Keratinocyte (primary cell): ENCODE measurements around the gene SYT9. TPM values are rescaled to one million over a fixed set of nuclear protein-coding genes. Genes with fewer than 3 reads are reported as not detected.

ENCODE experiments used
- DNase-seq: peaks from one replicate; pipeline ENCODE4 v3.0.0-alpha.2; 2011; ENCODE audit warnings: low read depth, missing footprints, low spot score
- FAIRE-seq: peaks from 2 replicates; lab custom pipeline; 2011; peaks lifted over from hg19 to GRCh38; lab: Jason Lieb, UNC
- H2AFZ ChIP-seq: 2 replicates; pipeline ENCODE4 v1.6.0; 2012; ENCODE audit warnings: low read length, control low read depth, inconsistent platforms; ENCODE audit not compliant: control insufficient read depth
- H3K27ac ChIP-seq: 2 replicates; pipeline ENCODE4 v1.5.1; 2011; ENCODE audit warnings: low read length; ENCODE audit not compliant: control insufficient read depth, insufficient read depth
- H3K27me3 ChIP-seq: 3 replicates; pipeline ENCODE4 v1.6.0; 2011; ENCODE audit warnings: low read length; ENCODE audit not compliant: control insufficient read depth, insufficient read depth; ENCODE audit errors: extremely low read depth
- H3K36me3 ChIP-seq, 2 experiments: 2 replicates in 1 of 2; 3 replicates in 1 of 2; pipeline ENCODE4 v1.5.1; 2011; ENCODE audit warnings: low read length in 2 of 2, mild to moderate bottlenecking in 1 of 2; ENCODE audit not compliant: control insufficient read depth in 2 of 2, insufficient read depth in 2 of 2; ENCODE audit errors: extremely low read depth in 1 of 2
- H3K4me1 ChIP-seq: 3 replicates; pipeline ENCODE4 v1.5.1; 2011; ENCODE audit warnings: low read length; ENCODE audit not compliant: control insufficient read depth, insufficient read depth; ENCODE audit errors: extremely low read depth
- H3K4me2 ChIP-seq: 3 replicates; pipeline ENCODE4 v1.6.0; 2011; ENCODE audit warnings: low read depth, low read length; ENCODE audit not compliant: control insufficient read depth, insufficient read depth; ENCODE audit errors: extremely low read depth
- H3K4me3 ChIP-seq, 3 experiments: fragments of 200-600 bp in 1 of 3; sonication (generic) in 1 of 3; 2 replicates in 2 of 3; 3 replicates in 1 of 3; pipeline ENCODE4 v1.5.1; 2011 to 2016; ENCODE audit warnings: low read length in 3 of 3, mild to moderate bottlenecking in 3 of 3, control low read depth in 2 of 3, inconsistent platforms in 1 of 3, low read depth in 1 of 3, mixed read lengths in 1 of 3, mixed run types in 1 of 3, moderate library complexity in 1 of 3; ENCODE audit not compliant: control insufficient read depth in 2 of 3, insufficient read depth in 2 of 3; ENCODE audit errors: extremely low read depth in 1 of 3
- H3K79me2 ChIP-seq: 2 replicates; pipeline ENCODE4 v1.6.0; 2012; ENCODE audit warnings: low read length; ENCODE audit not compliant: control insufficient read depth, insufficient read depth
- H3K9ac ChIP-seq: 3 replicates; pipeline ENCODE4 v1.6.0; 2011; ENCODE audit warnings: low read length; ENCODE audit not compliant: control insufficient read depth, insufficient read depth; ENCODE audit errors: extremely low read depth
- H3K9me1 ChIP-seq: 3 replicates; pipeline ENCODE4 v1.6.0; 2011; ENCODE audit warnings: low read length; ENCODE audit not compliant: control insufficient read depth, insufficient read depth; ENCODE audit errors: extremely low read depth
- H3K9me3 ChIP-seq: 2 replicates; pipeline ENCODE4 v1.5.1; 2012; ENCODE audit warnings: low read depth, low read length; ENCODE audit not compliant: control insufficient read depth
- H4K20me1 ChIP-seq: 3 replicates; pipeline ENCODE4 v1.6.0; 2011; ENCODE audit warnings: low read length; ENCODE audit not compliant: control insufficient read depth, insufficient read depth; ENCODE audit errors: extremely low read depth
- CTCF ChIP-seq, 3 experiments: IDR thresholded peaks in 1 of 3; conservative IDR thresholded peaks in 1 of 3; optimal IDR thresholded peaks in 1 of 3; 2 replicates in 2 of 3; 3 replicates in 1 of 3; pipeline versions ENCODE3 to v1.5.1; 2011; ENCODE audit warnings: low read length in 3 of 3, mild to moderate bottlenecking in 3 of 3, moderate library complexity in 2 of 3, control low read depth in 1 of 3, inconsistent platforms in 1 of 3; ENCODE audit not compliant: insufficient read depth in 2 of 3; ENCODE audit errors: extremely low read depth in 1 of 3
- EZH2 ChIP-seq: IDR thresholded peaks from one replicate; pipeline ENCODE4 v1.6.1; 2012; ENCODE audit warnings: inconsistent platforms, mild to moderate bottlenecking, low read length, moderate library complexity
- dilution Hi-C: fragments of 300-500 bp; cut with MboI; formaldehyde crosslinking; loops from one replicate; pipeline ENCODE4 v1.7.0; 2020; ENCODE audit warnings: low sequenced_read_pairs; ENCODE audit not compliant: extremely low pct_ligation_motif_present
- polyA plus RNA-seq, 5 experiments: library from polyadenylated mRNA; depleted of rRNA in 3 of 5; stranded (reverse) in 3 of 5; stranded (forward) in 1 of 5; unstranded in 1 of 5; fragments of >200 nt; gene quantifications; 1 replicate in 1 of 5; 2 replicates in 3 of 5; 3 replicates in 1 of 5; pipeline versions ENCODE4 v1.2.1 to v1.2.3, GENCODE V29; 2011 to 2012; ENCODE audit warnings: missing spikeins in 2 of 5, low read depth in 1 of 5, low replicate concordance in 1 of 5

Gene SYT9
- polyA plus RNA-seq, 1 donor (not counting 4 experiments of a cell fraction or from before 2014, with no cell fraction given), result not detected

- H2AFZ ChIP-seq, result no peak overlapping the region
- no peaks in the 10 kb centered on the region for H3K27me3 ChIP-seq
- no peaks in the 10 kb centered on the region for H3K36me3 ChIP-seq
- peak; percentile 88 to 90 (median 89) for TF ChIP-seq CTCF (optimal IDR thresholded peaks at IDR 0.05 in 1 of 3, IDR thresholded peaks at IDR 0.05 in 1 of 3, conservative IDR thresholded peaks at IDR 0.05 in 1 of 3; ENCODE audit: extremely low read depth in 1 of 3, insufficient read depth in 2 of 3, low read length in 3 of 3)
- TF ChIP-seq EZH2, result no peak
- no peaks in the 10 kb centered on the region for H4K20me1 ChIP-seq
- H3K4me2 ChIP-seq, result no peak overlapping the region
- H3K9ac ChIP-seq, result no peak overlapping the region
- FAIRE-seq (peak; percentile 41), DNase-seq (peak; percentile 11)
- dilution Hi-C loops, result no loop called here
- no peak overlapping the region for H3K27ac ChIP-seq
- no peak overlapping the region for H3K4me3 ChIP-seq
- H3K4me1 ChIP-seq, result no peaks in the 10 kb centered on the region
- H3K9me3 ChIP-seq, result no peaks in the 10 kb centered on the region
- no peaks in the 10 kb centered on the region for H3K79me2 ChIP-seq
- no peaks in the 10 kb centered on the region for H3K9me1 ChIP-seq
These were observed 191.0 kb downstream of the SYT9 start for GRCh38 chr11:7442588-7443215.

GRCh38 chr11:7444091-7444981, 192.6 kb downstream of the SYT9 start:
- no peaks in the 10 kb centered on the region for H3K79me2 ChIP-seq
- no peaks in the 10 kb centered on the region for H3K4me1 ChIP-seq
- H3K9ac ChIP-seq, result no peak overlapping the region
- H3K9me1 ChIP-seq, result no peaks in the 10 kb centered on the region
- H3K4me3 ChIP-seq, result no peak overlapping the region
- no peaks in the 10 kb centered on the region for H4K20me1 ChIP-seq
- DNase-seq (no peak), FAIRE-seq (no peak)
- no peak overlapping the region for H2AFZ ChIP-seq
- H3K4me2 ChIP-seq, result no peak overlapping the region
- TF ChIP-seq CTCF (optimal IDR thresholded peaks at IDR 0.05 in 1 of 3, IDR thresholded peaks at IDR 0.05 in 1 of 3, conservative IDR thresholded peaks at IDR 0.05 in 1 of 3; ENCODE audit: extremely low read depth in 1 of 3, insufficient read depth in 2 of 3, low read length in 3 of 3), result no peak
- TF ChIP-seq EZH2, result no peak
- H3K27me3 ChIP-seq, result no peaks in the 10 kb centered on the region
- dilution Hi-C loops, result no loop called here
- H3K9me3 ChIP-seq, result no peaks in the 10 kb centered on the region
- H3K36me3 ChIP-seq, result no peaks in the 10 kb centered on the region
- H3K27ac ChIP-seq, result no peak overlapping the region
